Mesenchymal stem cell (in vitro differentiated cells and primary cell): Measurements from ENCODE around the gene DCAF16.

Experiments
- DNase-seq: peaks from one replicate; pipeline ENCODE4 v3.0.0-alpha.2; 2013
- H2AFZ ChIP-seq: one replicate; pipeline ENCODE4 v1.6.1; 2013; ENCODE audit warnings: low read depth, mild to moderate bottlenecking, control low read depth, inconsistent platforms, low read length, moderate library complexity
- H2AK5ac ChIP-seq: 2 replicates; pipeline ENCODE4 v1.6.1; 2013; ENCODE audit warnings: low read length, moderate library complexity, mild to moderate bottlenecking, inconsistent platforms; ENCODE audit not compliant: severe bottlenecking
- H2BK120ac ChIP-seq: one replicate; pipeline ENCODE4 v1.6.1; 2013; ENCODE audit warnings: low read depth, mild to moderate bottlenecking, inconsistent platforms, low read length, moderate library complexity
- H2BK12ac ChIP-seq, 2 experiments: one replicate each; pipeline ENCODE4 v1.6.1; 2013; ENCODE audit warnings: inconsistent platforms in 2 of 2, low read length in 2 of 2, mild to moderate bottlenecking in 2 of 2, moderate library complexity in 2 of 2, control low read depth in 1 of 2
- H2BK15ac ChIP-seq: one replicate; pipeline ENCODE4 v1.6.1; 2013; ENCODE audit warnings: mild to moderate bottlenecking, low read depth, inconsistent platforms; ENCODE audit not compliant: poor library complexity, severe bottlenecking
- H2BK5ac ChIP-seq: 2 replicates; pipeline ENCODE4 v1.6.1; 2013; ENCODE audit warnings: low read depth, mild to moderate bottlenecking, low read length, control low read depth, inconsistent platforms; ENCODE audit not compliant: poor library complexity, severe bottlenecking
- H3K14ac ChIP-seq, 2 experiments: one replicate each; pipeline ENCODE4 v1.6.1; 2013; ENCODE audit warnings: inconsistent platforms in 2 of 2, low read length in 2 of 2, control low read depth in 1 of 2, mild to moderate bottlenecking in 1 of 2, moderate library complexity in 1 of 2
- H3K18ac ChIP-seq, 2 experiments: one replicate each; pipeline ENCODE4 v1.6.1; 2013; ENCODE audit warnings: inconsistent platforms in 2 of 2, low read length in 2 of 2, control low read depth in 1 of 2, low read depth in 1 of 2, mild to moderate bottlenecking in 1 of 2
- H3K23ac ChIP-seq, 2 experiments: one replicate each; pipeline ENCODE4 v1.6.1; 2013; ENCODE audit warnings: inconsistent platforms in 2 of 2, low read length in 2 of 2, mild to moderate bottlenecking in 2 of 2, moderate library complexity in 2 of 2, control low read depth in 1 of 2
- H3K27ac ChIP-seq: 2 replicates; pipeline ENCODE4 v1.5.1; 2013; ENCODE audit warnings: mild to moderate bottlenecking, moderate library complexity, low read length, control low read depth, inconsistent platforms; ENCODE audit not compliant: poor library complexity, severe bottlenecking
- H3K27me3 ChIP-seq, 2 experiments: 2 replicates each; pipeline versions ENCODE4 v1.6.1 to v1.7.0; 2013; ENCODE audit warnings: low read length in 2 of 2, mild to moderate bottlenecking in 2 of 2, moderate library complexity in 2 of 2, control low read depth in 1 of 2, inconsistent platforms in 1 of 2; ENCODE audit not compliant: control insufficient read depth in 1 of 2, insufficient read depth in 1 of 2
- H3K36me3 ChIP-seq, 2 experiments: 2 replicates each; pipeline versions ENCODE4 v1.6.1 to v1.7.0; 2013; ENCODE audit warnings: low read length in 2 of 2, control low read depth in 1 of 2, inconsistent platforms in 1 of 2, low read depth in 1 of 2, mild to moderate bottlenecking in 1 of 2; ENCODE audit not compliant: insufficient read depth in 2 of 2, control insufficient read depth in 1 of 2
- H3K4ac ChIP-seq, 2 experiments: one replicate each; pipeline ENCODE4 v1.6.1; 2013; ENCODE audit warnings: inconsistent platforms in 2 of 2, low read length in 2 of 2, mild to moderate bottlenecking in 2 of 2, moderate library complexity in 2 of 2, control low read depth in 1 of 2, low read depth in 1 of 2
- H3K4me1 ChIP-seq: 2 replicates; pipeline ENCODE4 v1.6.1; 2013; ENCODE audit warnings: low read depth, low read length, control low read depth; ENCODE audit not compliant: control insufficient read depth, insufficient read depth
- H3K4me2 ChIP-seq: 2 replicates; pipeline ENCODE4 v1.6.1; 2013; ENCODE audit warnings: low read length, mild to moderate bottlenecking, inconsistent platforms; ENCODE audit not compliant: poor library complexity, severe bottlenecking
- H3K4me3 ChIP-seq, 2 experiments: 2 replicates each; pipeline versions ENCODE4 v1.5.1 to v1.7.0; 2013; ENCODE audit warnings: low read length in 2 of 2, mild to moderate bottlenecking in 2 of 2, control low read depth in 1 of 2, low read depth in 1 of 2; ENCODE audit not compliant: insufficient read depth in 1 of 2
- H3K79me1 ChIP-seq: replicated peaks from 2 replicates; pipeline ENCODE4 v1.6.1; 2013; ENCODE audit warnings: mild to moderate bottlenecking, control low read depth, low read length, inconsistent platforms; ENCODE audit not compliant: poor library complexity, severe bottlenecking
- H3K9ac ChIP-seq: 2 replicates; pipeline ENCODE4 v1.7.0; 2013; ENCODE audit warnings: mild to moderate bottlenecking, low read length, moderate library complexity
- H3K9me3 ChIP-seq: 2 replicates; pipeline ENCODE4 v1.7.0; 2013; ENCODE audit warnings: mild to moderate bottlenecking, low read length; ENCODE audit not compliant: control insufficient read depth
- H4K8ac ChIP-seq: one replicate; pipeline ENCODE4 v1.6.1; 2013; ENCODE audit warnings: inconsistent platforms, mild to moderate bottlenecking, low read length, moderate library complexity
- H4K91ac ChIP-seq: one replicate; pipeline ENCODE4 v1.6.1; 2013; ENCODE audit warnings: mild to moderate bottlenecking, low read length, inconsistent platforms
- WGBS: methylation state at CpG from one replicate; pipeline ENCODE4 v1.1.7; 2013; ENCODE audit warnings: mixed read lengths; 5-methylcytosine and 5-hydroxymethylcytosine counted together

Gene DCAF16

GRCh38 chr4:17811078-17811603 lies 584 bp upstream of the DCAF16 start:
- H3K9me3 ChIP-seq: no peaks in the 10 kb centered on the region
- H3K18ac ChIP-seq: peak overlapping the region in 1 of 2 experiments; percentile 41
- no peak overlapping the region for H3K27ac ChIP-seq
- no peak overlapping the region for H2BK120ac ChIP-seq
- H2BK15ac ChIP-seq: no peak overlapping the region
- H3K4me1 ChIP-seq: no peaks in the 10 kb centered on the region
- no peak overlapping the region for H2AK5ac ChIP-seq
- peak overlapping the region; percentile 87 to 98 for H3K4me3 ChIP-seq
- no peaks in the 10 kb centered on the region for H3K27me3 ChIP-seq
- peak overlapping the region; percentile 98 for H3K9ac ChIP-seq
- H3K14ac ChIP-seq: no peak overlapping the region
- H3K79me1 ChIP-seq: peaks cover under 1% of the 10 kb centered on the region
- H4K91ac ChIP-seq: no peak overlapping the region
- H2BK5ac ChIP-seq: no peak overlapping the region
- no peak overlapping the region for H2BK12ac ChIP-seq
- DNase-seq: no peak
- no peak overlapping the region for H4K8ac ChIP-seq
- H3K4me2 ChIP-seq: peak overlapping the region; percentile 64
- H3K4ac ChIP-seq: no peak overlapping the region
- H3K36me3 ChIP-seq: no peaks in the 10 kb centered on the region
- peak overlapping the region; percentile 83 for H2AFZ ChIP-seq
- WGBS: under 1% methylated on average over 45 of the region's 48 CpGs
- no peak overlapping the region for H3K23ac ChIP-seq

- no peak overlapping the region for H3K18ac ChIP-seq
- H4K91ac ChIP-seq: no peak overlapping the region
- H2BK12ac ChIP-seq: no peak overlapping the region
- no peaks in the 10 kb centered on the region for H3K9me3 ChIP-seq
- H3K14ac ChIP-seq: no peak overlapping the region
- no peak overlapping the region for H2AFZ ChIP-seq
- no peak overlapping the region for H3K4ac ChIP-seq
- H3K79me1 ChIP-seq: no peaks in the 10 kb centered on the region
- 24% methylated on average over 3 of the region's 7 CpGs for WGBS
- peak overlapping the region; percentile 7 for H3K27ac ChIP-seq
- no peak overlapping the region for H2BK120ac ChIP-seq
- DNase-seq: no peak
- H3K4me2 ChIP-seq: peak overlapping the region; percentile 78
- no peak overlapping the region for H2AK5ac ChIP-seq
- no peaks in the 10 kb centered on the region for H3K4me1 ChIP-seq
- no peaks in the 10 kb centered on the region for H3K27me3 ChIP-seq
- H2BK5ac ChIP-seq: no peak overlapping the region
- H4K8ac ChIP-seq: no peak overlapping the region
- peak overlapping the region; percentile 98 for H3K9ac ChIP-seq
- H2BK15ac ChIP-seq: no peak overlapping the region
- no peak overlapping the region for H3K23ac ChIP-seq
- peak overlapping the region in 1 of 2 experiments; percentile 98 for H3K4me3 ChIP-seq
- H3K36me3 ChIP-seq: peaks cover 0 to 6% of the 10 kb centered on the region in 2 experiments
These were observed 890 bp downstream of the DCAF16 start for GRCh38 chr4:17809667-17810066.

GRCh38 chr4:17807446-17807845 lies 3.1 kb downstream of the DCAF16 start:
- no peak for DNase-seq
- H3K9ac ChIP-seq: peak overlapping the region; percentile 98
- no peak overlapping the region for H2BK12ac ChIP-seq
- no peak overlapping the region for H4K91ac ChIP-seq
- no peak overlapping the region for H2BK15ac ChIP-seq
- peak overlapping the region in 1 of 2 experiments; percentile 98 for H3K4me3 ChIP-seq
- 90% methylated on average over 6 of the region's 6 CpGs for WGBS
- no peak overlapping the region for H3K18ac ChIP-seq
- no peaks in the 10 kb centered on the region for H3K9me3 ChIP-seq
- no peak overlapping the region for H3K23ac ChIP-seq
- H2AFZ ChIP-seq: no peak overlapping the region
- H3K4me1 ChIP-seq: no peaks in the 10 kb centered on the region
- H3K4me2 ChIP-seq: peak overlapping the region; percentile 45
- peaks cover 11 to 28% of the 10 kb centered on the region in 2 experiments for H3K36me3 ChIP-seq
- H3K27me3 ChIP-seq: no peaks in the 10 kb centered on the region
- H2BK120ac ChIP-seq: no peak overlapping the region
- H3K27ac ChIP-seq: no peak overlapping the region
- no peak overlapping the region for H2AK5ac ChIP-seq
- no peak overlapping the region for H4K8ac ChIP-seq
- no peak overlapping the region for H3K4ac ChIP-seq
- no peak overlapping the region for H2BK5ac ChIP-seq
- H3K14ac ChIP-seq: no peak overlapping the region
- H3K79me1 ChIP-seq: peaks cover 10% of the 10 kb centered on the region

GRCh38 chr4:17805580-17806155 lies 4.9 kb downstream of the DCAF16 start:
- Histone ChIP-seq H3K4me3 (no peak overlapping the region), H3K4me1 (no peaks in the 10 kb centered on the region), H3K27me3 (no peaks in the 10 kb centered on the region), H2AFZ (no peak overlapping the region), H3K14ac (no peak overlapping the region), H2BK120ac (no peak overlapping the region), H3K23ac (no peak overlapping the region), H4K91ac (no peak overlapping the region), H3K4me2 (no peak overlapping the region), H3K27ac (no peak overlapping the region), H4K8ac (no peak overlapping the region), H3K9ac (no peak overlapping the region), H3K4ac (no peak overlapping the region), H3K36me3 (peaks cover 11 to 40% of the 10 kb centered on the region in 2 experiments), H2BK15ac (no peak overlapping the region), H3K79me1 (peaks cover 13% of the 10 kb centered on the region), H2BK12ac (no peak overlapping the region), H2AK5ac (no peak overlapping the region), H3K18ac (no peak overlapping the region), H3K9me3 (no peaks in the 10 kb centered on the region), H2BK5ac (no peak overlapping the region)
- DNase-seq: no peak
- 100% methylated on average over 1 of the region's 3 CpGs for WGBS
